Renal cortex interstitium (tissue), 11 donors: Measurements from ENCODE around the gene ARMC12. TPM values are rescaled to one million over a fixed set of nuclear protein-coding genes. Genes with fewer than 3 reads are reported as not detected.

Experiments
- DNase-seq, 11 donors: peaks; one replicate each; pipeline ENCODE4 v3.0.0-alpha.2; 2013; ENCODE audit warnings: low read depth in 9 of 11, low spot score in 4 of 11; ENCODE audit errors: extremely low read depth in 1 of 11
- polyA plus RNA-seq, 3 donors: library from polyadenylated mRNA; unstranded; fragments of 120-200 nt; gene quantifications; one replicate each; pipeline ENCODE4 v1.2.1, GENCODE V29; 2013; ENCODE audit not compliant: insufficient read length in 3 of 3

Gene ARMC12
- polyA plus RNA-seq, 3 donors = 0.87 to 1.7 (median 1.3) TPM

GRCh38 chr6:35788423-35788982 is 51.7 kb downstream of the ARMC12 start:
- no peak for DNase-seq

GRCh38 chr6:35790683-35791082 is 53.9 kb downstream of the ARMC12 start:
- DNase-seq = no peak

DNA sequence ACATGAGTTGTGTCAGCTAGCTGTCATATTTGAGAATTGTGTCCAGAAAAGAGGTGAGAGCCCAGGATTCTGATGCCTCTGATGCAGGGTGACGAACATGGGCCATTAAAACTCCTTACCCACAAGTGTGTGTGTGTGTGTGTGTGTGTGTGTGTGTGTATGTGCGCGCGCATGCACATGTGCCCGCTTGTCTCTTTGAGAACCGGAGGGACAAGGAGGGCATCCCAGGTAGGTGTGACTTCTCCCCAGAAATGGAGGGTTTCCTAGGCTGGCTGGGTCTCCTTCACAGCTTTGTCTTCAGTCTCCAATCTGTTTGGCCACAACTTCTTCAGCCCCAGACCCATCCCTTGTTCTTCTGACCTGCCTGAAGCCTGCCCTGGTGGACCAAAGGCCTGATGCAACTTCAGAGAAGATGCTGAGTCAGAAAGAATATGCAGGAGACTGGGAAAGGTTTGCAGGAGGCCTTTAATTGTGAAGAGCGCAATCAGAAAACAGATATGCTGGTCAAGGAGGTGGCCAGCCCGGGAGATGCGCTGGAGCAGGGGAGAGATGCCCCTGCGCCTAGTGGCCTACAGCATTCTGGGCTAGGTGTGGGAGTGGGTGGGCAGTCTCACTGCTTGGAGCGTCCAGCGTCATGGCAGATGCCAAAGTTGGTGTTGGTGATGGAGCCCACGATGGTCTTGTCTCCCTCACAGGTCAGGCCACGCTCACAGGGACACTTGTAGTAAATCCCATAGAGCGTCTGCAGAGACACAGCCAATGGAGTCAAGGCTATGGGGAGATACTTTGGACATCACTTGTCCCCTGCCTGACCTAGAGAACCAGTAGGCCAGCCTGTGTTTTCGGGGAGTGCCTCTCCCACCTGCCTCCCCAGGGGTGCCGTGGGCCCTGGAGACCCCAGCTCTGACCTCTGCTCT is 58.0 kb downstream of the ARMC12 start:
- DNase-seq = no peak

- DNase-seq = no peak
These were observed 58.7 kb downstream of the ARMC12 start for GRCh38 chr6:35795453-35796071.

DNA sequence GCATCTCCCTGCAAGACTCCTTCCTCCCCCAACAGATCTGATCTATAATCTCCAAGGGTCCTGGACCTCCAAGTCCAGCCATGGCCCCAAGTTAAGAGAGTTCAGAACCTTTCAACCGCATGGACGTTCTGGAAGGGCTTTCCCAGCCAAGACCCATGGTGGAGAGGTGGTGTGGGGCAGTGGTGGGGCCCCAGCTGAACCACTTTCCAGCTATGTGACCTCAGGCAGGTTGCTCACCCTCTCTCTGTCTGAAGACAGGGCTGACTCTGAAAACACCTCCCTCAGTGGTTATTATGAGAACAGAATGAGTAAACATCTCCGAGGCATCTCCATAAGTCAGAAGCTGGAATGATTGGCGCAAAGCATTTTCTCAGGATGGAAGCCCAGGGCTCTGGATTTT is 59.4 kb downstream of the ARMC12 start:
- no peak for DNase-seq

- no peak for DNase-seq
These were observed 61.1 kb downstream of the ARMC12 start for GRCh38 chr6:35797837-35798526.

Other genes with a start within 250 kb of the ARMC12 start
- gene TEAD3, start 240.0 kb upstream of the ARMC12 start, polyA plus RNA-seq = 10 to 100 TPM; 39.5 to 54.5 (median 50.2) TPM
- gene TULP1, start 224.1 kb upstream of the ARMC12 start, polyA plus RNA-seq = 1 to 10 TPM; 1.6 to 3.7 (median 3.1) TPM
- gene FKBP5, start 48.1 kb upstream of the ARMC12 start, polyA plus RNA-seq = 10 to 100 TPM; 18.5 to 31.4 (median 29.8) TPM
- under 1 TPM in 2 of 3 donors, not detected in 1; 0.39 to 0.53 TPM for gene CLPSL2, start 39.6 kb downstream of the ARMC12 start, polyA plus RNA-seq
- 1 to 10 TPM in 1 of 3 donors, under 1 TPM in 1, not detected in 1; 0.57 to 1.3 TPM for gene CLPSL1, start 44.0 kb downstream of the ARMC12 start, polyA plus RNA-seq
- gene CLPS, start 60.3 kb downstream of the ARMC12 start, polyA plus RNA-seq = under 1 TPM in 1 of 3 donors, not detected in 2; 0.23 TPM
- gene LHFPL5, start 68.3 kb downstream of the ARMC12 start, polyA plus RNA-seq = under 1 TPM in 2 of 3 donors, not detected in 1; 0.12 to 0.32 TPM
- 10 to 100 TPM; 49.3 to 55.3 (median 53.8) TPM for gene SRPK1, start 184.1 kb downstream of the ARMC12 start, polyA plus RNA-seq